ENCODE results near the gene TOX3. TPM values are rescaled to one million over a fixed set of nuclear protein-coding genes. Genes with fewer than 3 reads are reported as not detected.

TOX3 gene
- total RNA-seq, 1 experiment from 2014 or later = 20.2 TPM

- DNase-seq (ENCODE audit: low spot score) (no peak), ATAC-seq (no peak)
- Mint-ChIP-seq H3K4me3 (no peak overlapping the region), H3K9me3 (peaks cover 5% of the 10 kb centered on the region), H3K27me3 (ENCODE audit: low read depth) (no peaks in the 10 kb centered on the region), H3K4me1 (peaks cover 33% of the 10 kb centered on the region), H3K36me3 (peaks cover 10% of the 10 kb centered on the region), H3K27ac (no peak overlapping the region)
- CTCF ChIA-PET = interaction anchor here (1.4 to 1.6 kb wide), 2 partner anchors 114 to 242 kb away, joined by 5 to 9 read pairs; no protein-coding TSS in a partner anchor
- POLR2A ChIA-PET = no interaction called here
- TF ChIP-seq ERG (CRISPR knock-in tag; IDR thresholded peaks at IDR 0.05) = no peak
- no peak for TF ChIP-seq ZMAT4 (CRISPR knock-in tag; IDR thresholded peaks at IDR 0.05)
- no peak for TF ChIP-seq GRHL2 (CRISPR knock-in tag; IDR thresholded peaks at IDR 0.05; ENCODE audit: insufficient replicate concordance, severe bottlenecking)
- TF ChIP-seq CBFB (CRISPR knock-in tag; IDR thresholded peaks at IDR 0.05; ENCODE audit: low read depth) = no peak
- no peak for TF ChIP-seq SMAD3 (CRISPR knock-in tag; IDR thresholded peaks at IDR 0.05; ENCODE audit: borderline replicate concordance)
- TF ChIP-seq TEAD1 (CRISPR knock-in tag; IDR thresholded peaks at IDR 0.05) = no peak
- TF ChIP-seq SOX15 (CRISPR knock-in tag; IDR thresholded peaks at IDR 0.05) = no peak
- TF ChIP-seq ZNF671 (CRISPR knock-in tag; IDR thresholded peaks at IDR 0.05) = no peak
- TF ChIP-seq CREM (CRISPR knock-in tag; IDR thresholded peaks at IDR 0.05) = no peak
- TF ChIP-seq E2F4 (CRISPR knock-in tag; IDR thresholded peaks at IDR 0.05; ENCODE audit: borderline replicate concordance, low read depth) = no peak
- no peak for TF ChIP-seq ZNF263 (CRISPR knock-in tag; IDR thresholded peaks at IDR 0.05; ENCODE audit: low read depth)
- TF ChIP-seq ZSCAN18 (CRISPR knock-in tag; IDR thresholded peaks at IDR 0.05) = no peak
- TF ChIP-seq ARID4B (CRISPR knock-in tag; IDR thresholded peaks at IDR 0.05; ENCODE audit: borderline replicate concordance) = no peak
- no peak for TF ChIP-seq ZNF532 (CRISPR knock-in tag; IDR thresholded peaks at IDR 0.05; ENCODE audit: borderline replicate concordance)
- TF ChIP-seq RELA (CRISPR knock-in tag; IDR thresholded peaks at IDR 0.05; ENCODE audit: borderline replicate concordance) = no peak
- TF ChIP-seq SMAD4 (CRISPR knock-in tag; IDR thresholded peaks at IDR 0.05) = no peak
- TF ChIP-seq USF1 (CRISPR knock-in tag; IDR thresholded peaks at IDR 0.05) = no peak
- TF ChIP-seq NR3C1 (CRISPR knock-in tag; conservative IDR thresholded peaks at IDR 0.05; ENCODE audit: low read depth) = no peak
- no peak for TF ChIP-seq PRRX2 (CRISPR knock-in tag; IDR thresholded peaks at IDR 0.05)
Measured at GRCh38 chr16:52434224-52434623, 112.7 kb downstream of the TOX3 start.

Data from WTC11 (cell line).